GM18909 (cell line): ENCODE data around the gene PHYKPL.

ENCODE experiments used
- ATAC-seq: cut with Tn5 transposase; IDR thresholded peaks from one replicate; pipeline ENCODE4 v1.9.1; 2021; ENCODE audit warnings: mild to moderate bottlenecking; ENCODE audit not compliant: unreplicated experiment, poor library complexity

The PHYKPL gene

DNA sequence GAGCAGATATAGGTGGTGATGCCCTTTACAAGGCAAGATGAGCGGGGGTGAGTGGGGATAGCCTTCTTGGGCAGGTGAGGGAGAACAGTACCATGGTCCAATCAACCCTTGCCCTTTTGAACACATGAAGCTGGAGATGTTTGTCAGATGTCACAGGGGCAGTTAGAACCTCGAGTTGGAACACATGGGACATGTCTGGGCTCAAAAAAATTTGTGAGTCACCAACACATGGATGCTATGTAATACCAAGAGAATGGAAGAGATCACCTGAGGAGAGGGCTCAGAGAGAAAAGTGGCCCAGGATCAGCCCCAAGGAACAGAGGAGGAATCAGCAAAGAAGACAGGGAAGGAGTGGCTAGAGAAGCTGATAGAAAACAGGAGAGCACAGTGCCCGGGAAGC is 4.7 kb downstream of the PHYKPL start:
- ATAC-seq, result no peak

DNA sequence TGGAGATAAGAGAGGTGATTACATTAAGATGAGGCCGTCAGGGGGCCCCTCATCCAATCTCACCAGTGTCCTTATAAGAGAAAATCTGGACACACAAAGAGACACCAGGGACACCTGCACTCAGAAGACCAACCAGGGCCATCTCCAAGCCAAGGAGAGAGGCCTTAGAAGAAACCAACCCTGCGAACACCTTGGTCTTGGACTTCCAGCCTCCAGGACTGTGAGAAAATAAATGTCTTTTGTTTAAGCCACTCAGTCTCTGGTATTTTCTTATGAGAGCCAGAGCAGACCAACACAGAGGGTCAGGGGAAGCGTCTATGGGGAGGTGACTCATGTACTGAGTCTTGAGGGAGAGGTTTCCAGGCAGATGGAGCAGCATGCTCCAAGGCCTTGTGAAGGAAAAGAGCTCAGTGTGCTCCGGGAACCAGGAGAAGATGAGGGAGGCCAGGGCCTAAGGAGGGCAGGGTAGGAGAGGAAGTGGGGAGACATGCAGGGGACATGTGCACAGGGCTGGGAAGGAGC is 5.4 kb downstream of the PHYKPL start:
- ATAC-seq, result no peak

- no peak for ATAC-seq
Measured at GRCh38 chr5:178225174-178225573, 7.4 kb downstream of the PHYKPL start.

- ATAC-seq, result no peak
Measured at GRCh38 chr5:178224403-178224802, 8.2 kb downstream of the PHYKPL start.

GRCh38 chr5:178223828-178224335 is 8.7 kb downstream of the PHYKPL start:
- ATAC-seq, result no peak

DNA sequence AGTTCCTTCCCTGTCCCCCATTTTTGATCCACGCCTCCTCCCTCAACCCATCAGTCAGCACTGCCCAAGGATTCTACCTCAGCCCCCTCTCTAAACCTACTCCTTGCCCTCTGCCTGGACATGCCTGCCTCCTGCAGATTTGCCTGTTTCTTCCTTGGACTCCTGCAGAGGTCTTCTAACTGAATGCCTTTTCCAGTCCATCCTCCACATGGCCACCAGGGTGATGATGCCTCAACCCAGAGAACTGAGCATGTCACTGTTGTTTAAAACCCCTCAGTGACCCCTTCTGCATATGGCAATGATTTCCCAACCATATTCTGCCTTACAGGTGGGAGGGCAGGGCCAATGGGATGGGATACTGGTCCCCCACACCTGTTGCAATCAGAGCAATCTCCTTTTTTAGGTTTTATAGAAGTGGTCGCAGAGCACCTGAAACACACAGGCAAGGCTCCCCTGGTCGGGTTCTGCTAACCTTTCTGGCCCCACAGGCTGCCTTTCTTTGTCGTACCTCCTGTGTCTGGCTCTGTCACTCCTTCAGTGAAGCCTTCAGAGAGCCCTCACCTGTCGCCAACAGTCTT is 9.3 kb downstream of the PHYKPL start:
- no peak for ATAC-seq

GRCh38 chr5:178222292-178222691 is 10.3 kb downstream of the PHYKPL start:
- no peak for ATAC-seq

GRCh38 chr5:178221853-178222252 is 10.7 kb downstream of the PHYKPL start:
- no peak for ATAC-seq

DNA sequence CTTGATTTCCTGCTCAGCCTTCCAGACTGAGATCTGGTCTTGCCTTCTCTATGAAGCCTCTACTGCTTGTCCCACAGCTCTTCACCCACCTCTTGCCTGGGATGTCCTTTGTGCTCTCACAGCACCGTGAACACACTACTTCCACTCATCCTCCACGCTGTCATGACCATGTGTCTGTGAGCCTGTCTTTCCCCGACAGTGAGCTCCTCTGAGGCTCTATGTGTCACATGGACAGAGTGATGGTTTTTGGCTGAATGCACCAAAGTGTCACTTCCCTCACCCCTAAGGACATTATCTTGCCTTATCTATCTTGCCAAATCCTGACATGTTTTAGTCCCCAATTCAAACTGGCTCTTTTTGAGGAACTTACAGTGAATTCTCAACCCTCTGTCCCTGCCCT is 11.3 kb downstream of the PHYKPL start:
- ATAC-seq, result no peak

DNA sequence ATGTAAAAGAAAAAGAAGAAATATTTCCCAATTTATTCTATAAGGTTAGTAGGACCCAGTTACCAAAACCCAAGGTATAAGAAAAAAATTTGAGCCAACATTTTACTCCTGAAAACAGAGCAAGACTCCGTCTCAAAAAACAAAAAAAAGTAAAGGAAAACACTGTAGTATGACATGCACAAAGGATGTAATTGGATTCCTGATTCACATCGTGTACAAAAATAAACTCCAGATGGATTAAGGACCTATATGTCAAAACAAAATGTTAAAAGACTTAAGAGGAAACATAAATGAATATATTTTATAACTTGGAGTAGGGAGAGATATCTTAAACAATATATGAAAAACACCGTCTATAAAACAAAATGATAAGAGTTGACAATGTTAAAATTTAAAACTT is 13.8 kb downstream of the PHYKPL start:
- ATAC-seq, result no peak

- ATAC-seq, result no peak
Measured at GRCh38 chr5:178218237-178218776, 14.3 kb downstream of the PHYKPL start.

DNA sequence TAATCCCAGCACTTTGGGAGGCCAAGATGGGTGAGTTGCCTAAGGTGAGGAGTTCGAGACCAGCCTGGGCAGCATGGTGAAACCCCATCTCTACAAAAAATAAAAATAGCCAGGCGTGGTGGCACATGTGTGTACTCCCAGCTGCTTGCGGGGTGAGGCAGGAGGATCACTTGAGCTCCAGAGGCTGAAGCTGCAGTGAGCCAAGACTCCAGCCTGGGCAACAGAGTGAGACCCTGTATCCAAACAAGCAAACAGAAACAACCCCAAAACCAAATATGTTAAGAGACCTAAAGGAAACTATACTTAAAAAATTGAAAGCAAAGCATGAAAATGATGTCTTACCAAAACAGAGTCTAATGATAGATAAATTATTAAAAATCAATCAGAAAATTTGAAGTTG is 15.8 kb downstream of the PHYKPL start:
- no peak for ATAC-seq

DNA sequence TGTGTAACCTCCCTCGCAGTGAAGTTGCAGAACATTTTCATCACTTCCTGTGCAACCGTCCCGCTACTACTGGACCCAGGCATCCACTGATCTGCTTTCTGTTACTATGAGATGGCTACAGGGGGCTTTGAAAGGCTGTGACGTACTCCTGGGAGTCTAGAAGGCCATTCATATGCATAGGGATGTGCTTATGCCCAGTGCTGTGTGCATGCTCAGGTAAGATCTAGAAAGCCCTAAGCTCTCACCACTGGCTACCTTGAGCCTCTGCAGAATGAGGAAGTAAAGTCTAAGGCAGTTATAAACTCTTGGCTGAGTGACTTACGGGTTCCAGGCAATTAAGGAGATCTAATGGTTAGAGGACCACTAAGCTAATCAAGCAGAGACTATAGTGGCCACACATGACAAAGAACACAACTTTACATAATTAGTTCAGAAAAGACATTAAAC is 16.5 kb downstream of the PHYKPL start:
- no peak for ATAC-seq

- no peak for ATAC-seq
Measured at GRCh38 chr5:178215280-178216002, 17.2 kb downstream of the PHYKPL start.

GRCh38 chr5:178214160-178214803 is 18.3 kb downstream of the PHYKPL start:
- no peak for ATAC-seq

GRCh38 chr5:178213748-178214151 is 18.9 kb downstream of the PHYKPL start:
- ATAC-seq, result no peak

DNA sequence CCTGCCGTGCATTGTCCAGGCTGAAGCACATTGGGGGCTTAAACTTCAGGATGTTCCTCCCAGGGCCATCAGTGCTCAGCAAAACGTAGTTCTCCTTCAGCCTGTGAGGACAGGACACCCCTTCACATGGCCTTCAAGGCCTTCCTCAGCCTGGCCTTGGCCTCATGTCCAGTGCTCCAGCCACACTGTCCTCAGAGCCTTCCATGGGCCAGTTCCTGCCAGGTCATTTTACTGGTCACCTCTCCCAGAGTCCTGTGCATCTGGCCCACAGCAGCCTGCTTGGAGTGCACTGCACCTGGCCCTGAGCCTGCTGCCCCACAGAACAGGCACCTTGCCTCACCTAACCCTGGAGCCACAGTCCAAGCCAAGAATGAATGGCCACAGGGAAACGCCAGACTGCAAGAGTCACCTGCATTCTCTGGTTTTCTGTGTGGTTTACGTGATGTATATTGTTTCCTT is 19.6 kb downstream of the PHYKPL start:
- ATAC-seq, result no peak

- no peak for ATAC-seq
Measured at GRCh38 chr5:178212241-178213002, 20.2 kb downstream of the PHYKPL start.

DNA sequence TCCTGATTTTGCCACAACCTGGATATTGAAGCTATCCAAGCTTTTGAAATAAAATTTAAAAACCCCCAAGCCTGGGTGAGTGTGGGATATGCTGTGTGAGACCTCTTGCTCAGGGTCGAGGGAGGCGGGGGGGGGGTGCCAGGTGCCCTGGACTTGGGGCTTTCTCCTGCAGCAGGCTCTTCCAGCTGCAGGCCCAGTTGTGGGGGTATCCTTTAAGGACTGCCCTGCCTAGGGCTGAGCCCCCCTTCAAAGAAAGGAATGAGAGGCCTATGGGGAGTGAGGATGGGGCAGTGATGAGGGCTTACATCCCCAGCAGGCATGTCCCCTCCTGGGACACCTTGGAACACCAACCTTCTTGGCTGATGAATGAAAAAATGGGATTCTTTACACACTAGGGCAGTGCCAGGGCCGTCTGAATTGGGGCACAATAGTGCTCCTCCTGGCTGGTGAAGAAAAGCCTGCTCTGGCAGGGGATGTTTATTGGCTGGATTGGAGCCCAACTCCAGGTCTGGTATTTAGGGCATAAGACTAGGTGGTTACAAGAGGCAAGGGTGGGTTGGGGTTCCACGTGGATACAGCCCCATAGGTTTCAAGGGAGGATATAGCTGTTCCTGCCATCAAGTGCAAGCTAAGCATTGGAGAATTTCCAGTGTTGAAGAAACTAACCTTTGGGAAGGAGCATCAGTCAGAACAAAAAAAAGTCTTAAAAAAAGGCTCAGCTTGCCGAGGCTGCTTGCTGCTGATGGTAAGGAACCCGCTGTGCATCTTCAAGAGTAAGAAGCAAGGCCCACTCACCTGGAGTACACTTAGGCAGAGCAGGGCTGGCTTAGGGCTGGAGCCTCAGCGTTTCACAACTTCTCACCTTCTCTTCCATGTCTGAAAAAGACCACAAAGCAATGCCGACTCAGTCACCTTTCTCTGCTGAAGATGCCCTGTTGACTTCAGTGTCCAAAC is 21.2 kb downstream of the PHYKPL start:
- ATAC-seq, result no peak
